Measurements from ENCODE around the gene AIRE.

Gene AIRE

GRCh38 chr21:44306936-44307704 is 21.4 kb downstream of the AIRE start:
- no peak for DNase-seq

DNA sequence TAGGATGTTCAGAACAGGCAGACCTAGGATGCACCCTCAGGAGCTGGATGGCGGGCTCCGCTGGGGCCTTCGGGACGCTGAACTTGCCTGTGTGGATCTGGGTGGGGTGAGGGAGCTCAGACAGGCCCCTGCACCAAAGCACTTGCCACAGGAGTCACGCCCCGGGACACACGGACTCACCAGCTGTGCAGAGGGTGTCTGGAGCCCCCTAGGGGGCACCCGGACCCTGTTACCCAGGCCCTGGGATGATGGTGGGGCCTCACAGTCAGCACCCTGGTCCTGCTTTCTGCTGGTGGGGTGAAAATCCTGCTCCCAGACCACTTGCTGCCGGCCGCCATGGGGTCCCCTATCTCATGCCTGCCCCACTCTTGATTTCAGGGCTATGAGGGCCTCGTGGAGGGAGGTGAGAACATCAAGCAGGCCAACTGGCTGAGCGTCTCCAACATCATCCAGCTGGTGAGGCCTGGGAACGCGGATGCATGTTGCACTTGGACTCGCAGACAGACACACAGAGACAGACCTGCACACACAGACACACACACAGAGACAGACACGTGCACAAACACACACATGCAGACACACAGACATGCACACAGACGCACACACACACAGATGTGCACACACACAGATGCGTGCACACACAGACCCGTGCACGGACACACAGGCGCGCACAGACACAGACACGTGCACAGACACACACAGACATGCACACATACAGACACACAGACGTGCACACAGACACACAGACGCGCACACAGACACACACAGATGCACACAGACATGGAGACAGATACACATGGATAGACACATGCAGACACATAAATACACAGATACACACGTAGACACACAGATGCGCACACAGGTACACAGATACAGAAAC is 25.2 kb downstream of the AIRE start:
- DNase-seq, result no peak

GRCh38 chr21:44312089-44312488 is 26.4 kb downstream of the AIRE start:
- no peak for DNase-seq

- DNase-seq, result no peak
These were observed 27.0 kb downstream of the AIRE start for GRCh38 chr21:44312716-44313115.

- DNase-seq, result no peak
These were observed 27.8 kb downstream of the AIRE start for GRCh38 chr21:44313451-44313850.

DNA sequence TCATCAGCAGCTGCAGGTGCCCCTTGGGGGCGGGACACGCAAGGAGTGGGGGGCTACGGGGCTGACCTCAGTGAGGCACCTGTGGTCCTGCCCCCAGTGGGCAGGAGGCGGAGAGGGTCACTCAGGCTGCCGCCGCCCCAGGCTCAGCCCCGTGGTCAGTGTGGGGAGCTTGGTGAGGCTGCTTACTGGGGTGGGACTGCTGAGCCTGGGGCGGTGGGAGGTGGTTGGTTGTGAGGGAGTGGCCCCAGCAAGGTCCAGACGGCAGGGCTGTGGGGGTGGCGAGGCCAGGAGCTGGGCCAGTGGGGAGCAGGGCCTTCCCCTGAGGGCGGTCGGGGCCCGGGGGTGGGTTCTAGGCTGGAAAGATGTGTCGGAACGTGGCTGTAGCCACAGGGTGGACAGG is 28.5 kb downstream of the AIRE start:
- no peak for DNase-seq

DNA sequence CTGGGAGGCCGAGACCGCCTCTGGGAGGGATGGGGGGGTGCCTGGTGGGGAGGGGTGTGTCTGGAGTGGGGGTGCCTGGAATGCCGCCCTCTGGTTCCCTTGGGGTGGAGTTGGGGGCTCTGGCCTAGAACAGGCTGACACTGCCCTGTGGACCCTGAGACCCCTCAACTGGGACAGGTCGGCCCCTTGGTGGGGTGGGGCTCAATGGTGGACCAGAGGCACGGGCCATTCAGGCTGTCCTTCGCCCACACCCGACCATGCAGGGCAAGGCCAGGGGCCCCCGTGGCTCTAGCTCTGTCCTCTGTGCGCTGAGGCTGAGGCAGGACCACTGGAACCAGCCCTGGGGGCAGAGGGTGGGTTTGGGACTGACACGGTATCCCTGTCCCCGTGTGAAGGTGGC is 28.9 kb downstream of the AIRE start:
- no peak for DNase-seq

GRCh38 chr21:44315691-44316203 is 30.1 kb downstream of the AIRE start:
- no peak for DNase-seq

DNA sequence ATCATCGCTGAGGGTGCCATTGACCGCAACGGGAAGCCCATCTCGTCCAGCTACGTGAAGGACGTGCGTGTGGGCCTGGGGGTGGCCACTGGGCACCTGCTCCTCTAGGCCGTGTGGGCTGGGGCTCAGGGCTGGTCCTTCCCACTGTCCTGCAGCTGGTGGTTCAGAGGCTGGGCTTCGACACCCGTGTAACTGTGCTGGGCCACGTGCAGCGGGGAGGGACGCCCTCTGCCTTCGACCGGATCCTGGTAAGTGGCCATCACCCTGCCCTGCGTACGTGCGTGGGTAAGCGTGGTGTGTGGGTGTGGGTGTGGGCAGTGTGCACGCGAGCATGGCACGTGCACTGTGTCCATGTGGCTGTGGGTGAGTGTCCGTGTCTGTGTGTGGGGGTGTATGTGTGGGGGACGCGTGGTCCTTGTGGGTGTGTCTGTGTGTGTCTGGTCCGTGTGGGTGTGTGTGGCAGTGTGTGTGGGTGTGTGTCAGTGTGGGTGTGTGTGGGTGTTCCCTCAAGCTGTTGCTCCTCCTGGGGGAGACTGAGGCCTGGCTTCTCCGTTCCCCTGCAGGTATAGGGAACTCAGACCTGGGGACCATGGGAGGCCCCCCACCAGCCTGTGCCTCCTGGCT is 30.7 kb downstream of the AIRE start:
- no peak for DNase-seq

DNA sequence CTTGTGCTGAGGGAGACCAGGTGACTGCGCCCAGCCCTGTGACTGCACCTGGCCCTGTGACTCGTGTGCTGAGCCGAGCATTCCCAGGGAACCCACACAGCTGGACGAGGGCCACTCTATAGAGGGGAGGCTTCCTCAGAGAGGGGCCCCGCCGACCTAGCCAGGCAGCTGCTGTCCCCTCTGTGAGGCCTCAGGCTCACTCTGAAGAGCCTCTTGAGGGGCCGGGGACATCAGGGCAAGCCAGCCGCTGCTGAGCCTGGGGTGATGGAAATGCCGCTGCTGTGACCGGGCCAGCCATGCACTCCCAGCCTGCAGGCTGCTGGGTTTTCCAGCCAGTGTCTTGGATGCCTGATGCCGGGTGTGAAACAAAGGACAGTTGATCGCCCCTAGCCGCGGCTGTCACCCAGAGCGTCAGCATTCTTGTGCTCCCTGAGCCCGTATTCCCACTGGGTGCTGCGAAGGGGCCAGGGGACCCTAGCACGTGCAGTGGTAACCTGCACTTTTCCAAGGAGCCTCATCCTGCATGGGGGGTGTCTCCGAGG is 31.6 kb downstream of the AIRE start:
- DNase-seq, result no peak

DNA sequence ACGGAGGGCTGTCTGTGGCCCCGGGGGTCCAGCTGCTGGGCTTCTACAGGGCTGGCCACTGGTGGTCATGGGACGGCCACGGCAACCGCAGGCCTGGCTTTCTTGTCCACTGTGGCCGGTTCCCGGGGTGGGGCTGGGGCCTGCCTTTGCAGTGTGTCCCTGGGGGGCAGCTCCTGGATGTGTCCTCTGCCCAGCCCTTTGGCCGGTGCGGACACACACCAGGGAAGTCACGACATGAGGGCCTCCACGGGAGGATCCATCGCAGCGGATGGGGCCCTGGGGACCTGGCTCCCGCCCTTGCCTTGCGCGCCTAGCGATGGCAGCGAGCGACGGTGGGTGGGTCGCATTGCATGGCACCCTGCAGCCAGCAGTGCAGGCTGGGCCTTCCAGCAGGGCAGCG is 32.2 kb downstream of the AIRE start:
- DNase-seq, result no peak

DNA sequence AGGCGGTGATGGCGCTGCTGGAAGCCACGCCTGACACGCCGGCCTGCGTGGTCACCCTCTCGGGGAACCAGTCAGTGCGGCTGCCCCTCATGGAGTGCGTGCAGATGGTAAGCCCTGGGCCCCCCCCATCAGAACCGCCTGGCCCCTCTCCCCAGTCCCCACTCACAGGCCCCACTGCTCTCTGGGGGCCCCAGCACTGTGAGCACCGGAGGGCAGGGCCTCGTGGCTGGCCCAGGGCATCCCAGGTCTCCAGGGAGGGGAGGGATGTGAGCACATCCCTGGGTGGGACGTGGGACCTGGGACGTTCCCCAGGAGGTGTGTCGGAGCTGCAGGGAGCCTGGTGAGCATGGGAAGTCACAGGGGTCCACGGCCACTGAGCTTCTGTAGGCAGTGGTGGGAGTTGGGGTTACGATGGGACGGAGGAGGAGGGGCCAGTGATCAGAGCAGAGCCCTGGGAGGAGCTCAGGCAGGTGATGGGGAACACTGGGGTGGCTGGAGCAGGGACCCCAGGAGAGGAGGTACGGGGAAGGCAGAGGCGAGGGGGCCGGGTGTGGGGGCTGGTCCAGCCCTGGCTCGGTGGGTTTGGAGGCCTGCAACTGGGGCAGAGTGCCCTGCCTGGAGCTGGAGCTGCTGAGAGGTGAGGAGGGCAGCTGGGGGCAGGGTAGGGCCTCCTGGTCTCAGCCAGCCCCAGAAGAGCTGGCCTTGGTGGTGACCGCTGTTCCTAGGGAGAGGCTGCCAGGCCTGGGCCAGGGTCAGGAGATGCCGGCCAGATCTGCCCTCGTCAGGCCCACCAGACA is 33.0 kb downstream of the AIRE start:
- no peak for DNase-seq

DNA sequence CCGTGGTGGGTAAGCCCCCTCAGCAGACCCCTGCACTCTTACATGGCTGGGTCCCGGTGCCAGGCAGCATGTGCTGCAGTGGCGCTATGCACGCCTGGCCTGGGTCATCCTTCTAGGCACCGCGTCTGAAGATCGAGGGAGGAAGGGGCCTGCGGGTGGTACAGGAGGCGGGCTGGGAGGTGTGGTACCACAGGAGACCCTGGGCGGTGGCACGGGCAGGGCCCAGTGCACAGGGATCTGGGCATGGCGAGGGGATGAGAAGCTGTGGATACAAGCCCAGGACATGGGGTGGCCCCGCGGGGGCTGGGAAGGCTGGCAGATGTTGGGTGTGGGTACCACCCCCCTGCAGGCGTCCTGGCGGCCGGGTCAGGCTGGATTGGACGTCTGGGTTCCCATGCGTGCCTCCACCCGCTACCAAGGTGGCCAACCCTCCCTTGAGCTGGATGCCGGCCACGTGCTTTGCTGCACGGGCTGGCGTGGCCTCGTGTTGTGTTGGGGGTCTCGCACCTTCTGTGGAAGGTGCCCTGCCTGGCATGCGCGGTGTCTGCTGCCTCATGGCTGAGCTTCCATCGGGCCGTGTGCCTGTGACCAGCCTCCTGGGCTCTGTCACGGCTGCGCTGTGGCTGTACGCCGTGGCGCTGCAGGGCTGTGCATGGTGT is 33.9 kb downstream of the AIRE start:
- DNase-seq, result no peak

DNA sequence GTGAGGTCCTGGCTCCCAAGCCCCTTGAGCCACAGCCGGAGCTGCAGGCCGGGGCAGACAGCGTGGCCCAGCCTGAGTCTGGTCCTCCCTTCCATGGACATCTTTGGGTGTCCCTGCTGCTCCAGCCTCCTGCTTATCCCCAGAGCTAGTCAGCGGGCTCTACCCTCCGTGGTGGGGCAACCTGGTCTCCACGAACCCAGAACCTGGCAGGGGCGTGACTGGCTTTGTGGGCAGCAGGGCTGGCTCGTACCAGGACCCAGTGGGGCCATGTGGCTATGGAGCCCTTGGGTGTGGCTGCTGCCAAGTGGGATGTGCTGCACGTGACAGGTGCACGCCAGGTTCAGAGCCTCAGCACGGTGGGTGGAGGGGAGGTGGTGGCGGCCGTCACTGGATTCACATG is 35.2 kb downstream of the AIRE start:
- no peak for DNase-seq

DNA sequence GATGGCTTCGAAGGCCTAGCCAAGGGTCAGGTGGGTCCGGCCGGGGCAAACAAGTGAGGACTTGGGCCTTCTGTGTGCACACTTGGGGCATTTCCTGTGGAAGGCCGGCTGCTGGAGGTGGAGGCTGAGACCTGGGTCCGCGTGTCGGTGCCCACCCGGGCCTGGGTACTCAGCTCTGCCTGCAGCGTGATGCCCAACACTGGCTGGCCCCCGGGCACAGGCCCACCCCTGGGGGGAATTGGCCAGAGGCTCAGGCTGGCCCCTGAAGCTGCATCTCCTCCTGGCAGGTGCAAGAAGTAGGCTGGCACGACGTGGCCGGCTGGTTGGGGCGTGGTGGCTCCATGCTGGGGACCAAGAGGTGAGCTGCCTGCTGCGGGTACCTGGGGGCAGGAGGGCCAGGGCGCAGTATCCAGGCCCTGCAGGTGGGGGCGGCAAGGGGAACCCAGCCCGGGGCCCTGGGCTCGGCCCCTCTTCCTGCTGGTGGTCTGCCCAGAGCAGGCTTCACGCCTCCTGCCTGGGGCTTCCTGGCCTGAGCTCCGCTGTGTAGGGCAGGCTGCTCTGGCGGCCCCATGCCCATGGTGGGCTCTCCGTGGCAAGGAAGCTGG is 36.3 kb downstream of the AIRE start:
- DNase-seq, result no peak

GRCh38 chr21:44322621-44323325 is 37.1 kb downstream of the AIRE start:
- DNase-seq, result no peak

- DNase-seq, result no peak
These were observed 37.9 kb downstream of the AIRE start for GRCh38 chr21:44323591-44323990.

DNA sequence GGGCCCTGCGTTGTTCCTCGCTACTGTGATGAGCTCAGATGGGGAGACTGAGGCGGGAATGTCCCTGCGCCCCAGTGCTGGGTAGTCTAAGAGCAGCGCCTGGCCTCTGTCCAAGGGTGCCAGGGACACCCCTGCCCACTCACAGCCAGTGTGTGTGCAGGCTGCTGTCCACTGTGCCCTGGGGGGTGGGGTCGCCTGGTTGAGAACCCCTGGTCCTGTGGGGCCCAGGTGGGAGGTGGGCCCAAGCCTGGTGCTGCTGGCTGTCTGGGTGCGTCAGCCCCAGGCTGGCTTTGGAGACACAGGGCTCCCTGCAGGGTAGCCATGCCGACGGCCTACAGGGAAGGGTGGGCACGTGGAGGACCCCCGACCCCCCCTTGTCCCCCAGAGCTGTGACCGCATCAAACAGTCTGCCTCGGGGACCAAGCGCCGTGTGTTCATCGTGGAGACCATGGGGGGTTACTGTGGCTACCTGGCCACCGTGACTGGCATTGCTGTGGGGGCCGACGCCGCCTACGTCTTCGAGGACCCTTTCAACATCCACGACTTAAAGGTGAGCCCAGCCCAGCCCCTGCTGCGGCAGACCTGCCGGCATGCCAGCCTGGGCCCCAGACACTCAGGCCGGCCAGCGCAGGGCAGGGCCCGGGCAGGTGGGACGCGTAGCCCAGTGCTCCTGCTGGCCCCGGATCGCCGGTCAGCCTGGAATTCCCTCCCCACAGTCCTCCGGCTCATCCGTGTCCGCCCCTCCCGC is 38.6 kb downstream of the AIRE start:
- DNase-seq, result no peak

- DNase-seq, result no peak
These were observed 39.1 kb downstream of the AIRE start for GRCh38 chr21:44324854-44325107.

Measured in stimulated activated naive CD4-positive, alpha-beta T cell treated with Interleukin-2 at 50 U/mL for 16 hours (primary cell).